GM19240 (cell line): Measurements from ENCODE around the gene AK5.

Experiments
- DNase-seq: peaks from one replicate; pipeline ENCODE4 v3.0.0; 2011; ENCODE audit warnings: low spot score; ENCODE audit not compliant: insufficient read length

Gene AK5

GRCh38 chr1:77585610-77586314, 303.9 kb downstream of the AK5 start:
- DNase-seq: no peak

GRCh38 chr1:77589231-77589630, 307.4 kb downstream of the AK5 start:
- no peak for DNase-seq

- DNase-seq: no peak
These were observed 308.8 kb downstream of the AK5 start for GRCh38 chr1:77590651-77591050.

GRCh38 chr1:77592906-77593305, 311.1 kb downstream of the AK5 start:
- no peak for DNase-seq

DNA sequence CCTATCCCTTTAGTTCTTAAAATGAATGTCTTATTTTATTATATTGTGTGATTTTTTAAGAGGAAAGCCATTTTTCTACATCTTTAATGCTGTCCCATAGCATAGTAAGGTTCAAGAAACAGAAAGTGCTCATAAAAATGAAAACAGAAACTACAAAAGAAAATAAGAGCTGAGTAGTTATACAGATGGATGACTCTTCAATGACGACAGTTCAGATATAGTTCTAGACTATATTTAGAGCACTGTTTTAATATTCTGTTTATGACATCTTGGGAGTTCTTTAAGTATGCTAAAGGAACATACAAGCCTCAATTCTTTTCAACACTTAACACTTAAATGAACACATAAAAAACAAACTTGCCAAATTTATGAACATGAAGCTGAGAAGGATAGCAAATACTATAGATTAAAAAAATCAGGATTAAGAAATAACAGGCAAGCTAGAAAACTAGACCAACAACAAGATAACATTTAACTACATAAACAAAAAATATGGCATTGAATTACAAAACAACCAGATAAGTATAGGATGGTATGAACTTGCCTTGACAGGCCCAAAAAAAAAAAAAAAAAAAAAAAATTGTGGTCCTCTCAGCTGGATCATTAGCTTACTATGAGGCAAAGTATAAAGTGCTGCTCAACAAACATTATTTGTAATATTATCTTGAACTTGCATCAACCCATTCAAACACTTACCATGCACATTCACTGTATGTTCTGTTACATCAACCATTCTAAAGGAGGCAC, 312.7 kb downstream of the AK5 start:
- DNase-seq: no peak

DNA sequence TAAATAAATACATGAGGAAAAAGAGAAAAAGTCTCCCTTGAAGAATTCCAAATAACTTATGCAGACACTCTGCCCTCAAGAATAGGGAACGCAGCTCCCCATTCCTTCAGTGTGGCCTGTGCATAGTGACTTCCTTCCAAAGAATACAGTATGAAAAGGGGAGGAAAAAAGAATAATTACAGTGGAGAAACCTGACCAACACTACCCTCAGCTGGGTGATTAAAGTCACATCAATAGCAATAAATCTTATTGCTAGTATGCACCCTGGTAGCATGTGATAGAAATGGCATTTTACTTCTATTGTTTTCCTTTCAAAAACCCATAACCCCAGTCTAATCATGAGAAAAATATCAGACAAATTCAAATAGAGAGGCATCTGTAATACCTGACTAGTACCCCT, 315.5 kb downstream of the AK5 start:
- no peak for DNase-seq

GRCh38 chr1:77605246-77606026, 323.6 kb downstream of the AK5 start:
- no peak for DNase-seq

GRCh38 chr1:77608893-77609292, 327.1 kb downstream of the AK5 start:
- no peak for DNase-seq
